K562 (cell line): ENCODE results near the gene TOM1L2. TPM values are rescaled to one million over a fixed set of nuclear protein-coding genes. Genes with fewer than 3 reads are reported as not detected.

Source experiments
- EGR1 ChIP-seq: fragments of 450-650 bp; conservative IDR thresholded peaks from 2 replicates; pipeline ENCODE4 v1.6.1; 2017; ENCODE audit warnings: mild to moderate bottlenecking
- HDAC1 ChIP-seq, 2 experiments: fragments of 450-650 bp; IDR thresholded peaks; 2 replicates each; pipeline ENCODE4 v1.6.1; 2016 to 2017; ENCODE audit warnings: inconsistent platforms in 1 of 2, mild to moderate bottlenecking in 1 of 2, moderate library complexity in 1 of 2
- PURB ChIP-seq: sonication (generic); formaldehyde crosslinking; IDR thresholded peaks from 2 replicates; pipeline ENCODE4 v1.9.0; 2021; ENCODE audit warnings: low read depth, mild to moderate bottlenecking, missing genetic modification reagents
- RERE ChIP-seq: sonication (generic); formaldehyde crosslinking; IDR thresholded peaks from 2 replicates; pipeline ENCODE4 v1.8.0; 2023; ENCODE audit warnings: missing genetic modification reagents, mild to moderate bottlenecking, borderline replicate concordance
- SIRT6 ChIP-seq: IDR thresholded peaks from one replicate; pipeline ENCODE4 v1.6.1; 2012; ENCODE audit warnings: low read depth, mild to moderate bottlenecking, control low read depth, inconsistent platforms, low read length, moderate library complexity
- polyA plus RNA-seq, 8 experiments: library from polyadenylated mRNA; depleted of rRNA in 4 of 8; stranded (reverse) in 5 of 8; unstranded in 3 of 8; fragments of >200 nt; fragmentation: Nextera tagmentation in 2 of 8; fragmentation: Illumina TruSeq in 1 of 8; extraction: Ambion mirVana in 2 of 8; extraction: Trizol in 1 of 8; gene quantifications; 2 replicates each; pipeline versions ENCODE4 v1.2.1 to v1.2.3, GENCODE V29; 2011 to 2014; ENCODE audit warnings: inconsistent platforms in 1 of 8, missing spikeins in 1 of 8
- total RNA-seq, 7 experiments: library from RNA; depleted of rRNA in 6 of 7; stranded (reverse); fragments of >200 nt in 6 of 7; fragmentation: Illumina TruSeq in 2 of 7; extraction: Trizol in 2 of 7; gene quantifications; 2 replicates each; pipeline versions ENCODE4 v1.2.1 to v1.2.3, GENCODE V29; 2011 to 2021; ENCODE audit warnings: low replicate concordance in 1 of 7
- TF ChIP-seq, protein P1 (sequence below): fragments of 450-650 bp; IDR thresholded peaks from 2 replicates; pipeline ENCODE4 v1.6.1; 2018; ENCODE audit warnings: mild to moderate bottlenecking, low read depth; ENCODE audit not compliant: partially characterized antibody

Gene TOM1L2
- total and polyA plus RNA-seq, 9 of the 15 experiments (the other 6 are each of a cell fraction or from before 2014, with no cell fraction given): 0.07 to 6.0 (median 2.5) TPM

GRCh38 chr17:17882082-17882581, 90.1 kb downstream of the TOM1L2 start (continued):
- TF ChIP-seq PURB (no peak), HDAC1 (IDR thresholded peaks at IDR 0.05) (no peak), EGR1 (no peak), SIRT6 (no peak), RERE (CRISPR knock-in tag) (no peak)
- TF ChIP-seq, protein P1, sequence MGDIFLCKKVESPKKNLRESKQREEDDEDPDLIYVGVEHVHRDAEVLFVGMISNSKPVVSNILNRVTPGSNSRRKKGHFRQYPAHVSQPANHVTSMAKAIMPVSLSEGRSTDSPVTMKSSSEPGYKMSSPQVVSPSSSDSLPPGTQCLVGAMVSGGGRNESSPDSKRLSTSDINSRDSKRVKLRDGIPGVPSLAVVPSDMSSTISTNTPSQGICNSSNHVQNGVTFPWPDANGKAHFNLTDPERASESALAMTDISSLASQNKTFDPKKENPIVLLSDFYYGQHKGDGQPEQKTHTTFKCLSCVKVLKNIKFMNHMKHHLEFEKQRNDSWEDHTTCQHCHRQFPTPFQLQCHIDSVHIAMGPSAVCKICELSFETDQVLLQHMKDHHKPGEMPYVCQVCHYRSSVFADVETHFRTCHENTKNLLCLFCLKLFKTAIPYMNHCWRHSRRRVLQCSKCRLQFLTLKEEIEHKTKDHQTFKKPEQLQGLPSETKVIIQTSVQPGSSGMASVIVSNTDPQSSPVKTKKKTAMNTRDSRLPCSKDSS: no peak
